MV-4-11 (cell line): ENCODE data around the gene SLC16A8.
"Not testable (repeated sequence)": the region's sequence is repeated elsewhere in the genome, so short reads cannot be mapped to it uniquely, and the experiment has no call there.

Source experiments
- DNase-seq: peaks from one replicate; lab custom pipeline; 2025; lab: John Stamatoyannopoulos, UW

Gene SLC16A8

DNA sequence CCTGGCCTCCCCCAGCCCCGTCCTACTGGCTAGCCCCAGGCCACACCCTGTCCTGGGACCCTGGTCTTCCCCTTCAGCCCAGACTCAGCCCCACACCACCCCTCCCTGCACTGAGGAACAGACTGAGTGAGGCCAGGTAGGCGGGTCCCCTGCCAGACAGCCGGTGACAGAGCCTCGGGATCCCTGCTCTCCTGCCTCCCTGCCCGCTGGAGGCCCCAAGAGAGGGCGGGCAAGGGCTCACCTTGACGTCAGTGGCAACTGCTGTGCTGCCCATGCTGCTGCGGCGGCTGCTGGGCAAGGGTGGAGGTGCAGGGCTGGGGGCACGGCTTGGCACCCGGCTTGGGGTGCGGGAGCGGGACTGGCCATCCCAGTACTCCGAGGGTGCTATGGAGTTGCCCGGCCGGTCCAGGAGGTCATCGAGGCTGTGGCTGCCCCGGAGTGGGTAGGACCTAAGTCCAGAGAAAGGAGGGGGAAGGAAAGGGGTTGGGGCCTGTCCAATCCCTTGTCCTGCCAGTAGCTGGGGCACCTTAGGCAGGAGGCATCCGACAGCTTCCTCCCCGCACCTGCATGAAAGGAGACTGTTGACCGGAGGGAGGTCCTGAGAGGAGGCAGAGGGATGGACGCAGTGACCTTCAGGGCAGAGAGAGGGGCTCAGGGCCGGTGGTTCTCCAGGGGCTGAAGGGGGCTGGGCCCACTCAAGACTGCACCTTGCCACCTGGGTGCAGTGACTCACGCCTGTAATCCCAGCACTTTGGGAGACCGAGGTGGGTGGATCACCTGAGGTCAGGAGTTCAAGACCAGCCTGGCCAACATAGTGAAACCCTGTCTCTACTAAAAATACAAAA is 2.2 kb upstream of the SLC16A8 start:
- no peak for DNase-seq

DNA sequence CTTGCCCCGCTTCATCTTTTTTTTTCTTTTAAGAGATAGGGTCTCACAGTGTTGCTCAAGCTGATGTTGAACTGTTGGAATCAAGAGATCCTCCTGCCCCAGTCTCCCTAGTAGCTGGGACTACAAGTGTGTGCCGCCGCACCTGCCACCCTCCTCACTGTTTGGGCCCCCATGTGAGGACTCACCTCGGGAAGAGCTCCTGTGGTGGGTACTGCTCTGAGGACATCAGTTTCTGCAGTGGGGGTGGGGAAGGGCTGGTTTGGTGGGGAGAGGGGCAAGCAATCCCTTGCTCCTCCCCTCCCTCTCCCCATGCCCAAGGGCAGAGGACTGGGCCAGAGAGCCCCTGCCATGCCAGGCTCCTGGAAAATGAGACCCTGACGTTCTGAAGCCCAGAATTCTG is 1.5 kb upstream of the SLC16A8 start:
- no peak for DNase-seq

DNA sequence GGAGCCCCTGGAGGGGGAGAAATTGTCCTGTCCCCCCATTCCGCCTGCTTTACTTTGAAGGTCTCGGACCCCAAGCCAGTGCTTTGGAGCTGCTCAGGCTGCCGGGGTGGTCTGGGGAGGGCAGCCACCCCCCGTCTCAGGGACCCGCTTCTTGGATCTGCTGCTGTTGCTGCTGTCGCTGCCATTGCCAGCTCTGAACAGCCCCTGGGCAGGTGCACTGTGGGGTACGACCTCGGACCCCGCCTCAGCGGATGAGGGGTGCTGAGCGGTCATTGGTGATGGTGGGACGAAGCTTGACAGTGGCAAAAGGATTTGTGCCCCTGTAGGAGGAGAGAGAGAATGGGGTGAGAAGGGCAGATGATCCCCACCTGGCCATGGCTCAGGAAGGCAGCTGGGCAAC is 1.1 kb upstream of the SLC16A8 start:
- no peak for DNase-seq

DNA sequence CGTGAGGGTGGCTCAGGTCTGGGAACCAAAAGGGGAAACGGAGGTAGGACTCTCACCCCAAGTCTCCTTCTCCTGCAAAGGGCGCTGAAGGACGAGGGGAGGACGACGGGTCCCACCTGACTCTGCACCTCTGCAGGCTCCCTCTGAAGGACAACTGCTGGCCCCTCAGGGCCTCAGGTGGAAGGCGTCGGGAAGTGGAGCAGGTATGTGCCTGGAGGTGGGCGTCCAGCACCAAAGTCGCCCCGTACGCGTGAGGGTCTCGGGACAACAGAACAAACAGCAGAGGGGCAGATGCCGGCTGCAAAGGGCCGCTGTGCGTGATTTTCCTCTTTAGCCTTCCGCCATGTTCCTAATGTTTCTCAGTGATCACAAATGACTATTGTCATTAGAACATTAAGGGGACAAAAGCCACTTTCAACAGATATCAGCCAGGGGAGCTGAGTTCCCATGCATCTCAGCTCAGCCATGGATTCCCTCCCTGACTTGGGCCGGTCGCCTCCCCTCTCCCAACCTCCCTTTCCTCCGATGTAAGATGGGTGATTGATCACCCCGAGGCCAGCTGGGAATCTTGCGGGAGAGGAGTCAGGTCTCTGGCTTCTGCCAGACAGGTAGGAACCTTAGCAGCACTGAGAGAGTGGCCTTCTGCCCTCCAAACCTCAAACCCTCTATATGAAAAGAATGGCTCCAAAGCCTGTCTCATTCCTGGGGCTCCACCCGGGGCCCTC is 836 bp downstream of the SLC16A8 start:
- DNase-seq = no peak

DNA sequence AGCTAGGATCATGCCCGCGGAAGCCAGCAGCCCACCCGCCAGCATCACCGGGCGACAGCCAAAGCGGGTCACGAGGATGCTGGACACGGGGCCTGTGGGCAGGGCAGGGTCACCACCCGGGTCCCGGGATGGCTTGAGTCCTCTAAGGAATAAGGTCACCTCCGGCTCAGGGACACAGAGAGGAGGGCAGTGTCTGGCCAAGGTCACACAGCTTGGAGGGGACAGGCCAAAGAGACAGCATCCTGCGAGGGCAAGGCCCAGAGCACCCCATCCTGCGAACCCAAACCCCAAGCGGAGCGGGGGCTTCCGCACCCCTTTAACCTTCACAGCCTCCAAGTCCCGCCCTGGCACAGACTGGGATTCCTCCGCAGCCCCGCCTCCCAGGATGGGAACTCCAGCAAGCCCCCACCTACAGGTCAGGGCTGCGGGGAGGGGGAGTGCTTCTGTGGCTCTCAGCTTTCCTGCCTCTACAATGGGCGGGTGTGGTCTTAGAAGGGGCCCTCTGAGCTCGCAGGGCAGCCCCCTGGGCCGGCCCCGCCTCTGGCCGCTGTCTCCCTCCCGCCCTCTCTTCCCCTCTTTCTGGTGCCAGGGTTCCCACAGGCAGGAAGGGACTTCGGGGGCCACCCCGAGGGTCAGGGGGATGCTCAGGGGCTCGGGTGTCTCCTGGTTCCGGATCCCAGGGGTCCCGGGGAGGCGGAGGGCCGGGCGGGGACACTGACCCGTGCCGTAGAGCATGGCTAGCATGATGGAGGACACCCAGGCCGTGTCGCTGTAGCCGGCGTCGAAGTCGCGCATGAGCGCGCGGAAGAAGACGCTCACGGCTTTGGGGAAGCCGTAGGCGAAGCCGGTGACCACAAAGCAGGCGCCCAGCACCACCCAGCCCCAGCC is 1.8 kb downstream of the SLC16A8 start:
- DNase-seq = no peak

DNA sequence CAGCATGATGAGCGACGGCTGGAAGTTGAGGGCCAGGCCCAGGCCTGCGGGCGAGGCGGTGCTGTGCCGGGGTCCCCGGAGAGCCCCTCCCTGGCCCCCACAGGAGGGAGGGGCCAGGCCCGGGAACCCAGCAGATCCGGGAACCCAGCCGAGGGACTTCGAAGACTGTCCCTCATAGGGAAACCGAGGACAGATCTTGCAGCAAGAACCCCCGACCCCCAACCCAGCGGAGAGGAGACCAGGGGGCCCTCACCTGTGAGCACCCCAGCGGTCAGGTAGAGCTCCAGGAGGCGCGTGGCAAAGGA is 2.4 kb downstream of the SLC16A8 start:
- DNase-seq = no peak

DNA sequence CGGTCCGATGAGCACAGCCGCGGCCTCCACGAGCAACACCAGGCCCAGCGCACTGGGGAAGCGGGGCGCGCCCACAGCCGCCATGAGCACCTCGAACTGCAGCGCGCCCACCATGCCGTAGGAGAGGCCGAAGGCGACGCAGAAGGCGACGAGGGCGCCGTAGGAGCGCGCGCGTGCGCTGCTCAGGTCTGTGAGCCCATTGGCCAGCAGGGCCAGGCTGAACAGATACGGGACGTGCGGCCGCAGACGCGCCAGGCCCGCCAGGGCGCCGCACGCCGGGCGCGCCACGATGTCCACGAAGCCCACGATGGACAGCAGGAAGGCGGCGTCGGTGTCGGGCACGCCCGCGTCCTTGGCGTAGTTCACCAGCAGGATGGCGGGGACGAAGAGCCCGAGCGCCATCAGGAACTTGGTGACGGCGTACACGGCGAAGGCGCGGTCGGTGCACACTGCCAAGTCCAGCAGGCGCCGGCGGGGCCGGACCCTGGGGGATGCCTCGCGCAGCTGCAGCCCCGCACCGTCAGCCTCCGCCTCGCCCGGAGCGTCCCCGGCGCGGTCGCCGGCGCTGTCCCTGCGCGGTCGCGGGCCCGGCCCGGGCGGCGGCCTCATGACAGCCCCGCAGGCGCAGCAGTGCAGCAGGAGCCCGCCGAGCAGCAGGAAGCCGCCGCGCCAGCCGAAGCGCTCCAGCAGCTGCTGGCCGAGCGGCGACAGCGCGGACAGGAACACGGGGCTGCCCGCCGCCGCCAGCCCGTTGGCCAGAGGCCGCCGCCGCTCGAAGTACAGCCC is 2.9 kb downstream of the SLC16A8 start:
- DNase-seq = no peak

DNA sequence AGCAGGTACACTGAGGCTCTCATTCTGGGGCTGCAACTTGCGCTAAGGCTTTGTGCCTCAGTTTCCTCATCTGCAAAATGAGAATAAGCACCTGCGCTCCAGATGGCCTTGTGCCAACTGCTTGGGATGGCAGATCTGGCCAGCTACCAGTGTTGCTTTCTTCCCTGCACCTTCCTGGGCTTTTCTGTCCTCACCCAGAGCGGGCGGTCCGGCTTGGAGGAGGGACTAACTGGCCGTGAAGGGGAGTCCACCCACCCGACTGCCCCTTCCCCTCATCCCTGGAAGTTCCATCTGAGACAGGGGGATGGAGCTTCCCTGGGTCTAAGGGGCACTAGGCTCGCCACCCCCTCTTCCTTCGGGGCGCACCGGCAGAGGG is 3.5 kb downstream of the SLC16A8 start:
- no peak for DNase-seq

DNA sequence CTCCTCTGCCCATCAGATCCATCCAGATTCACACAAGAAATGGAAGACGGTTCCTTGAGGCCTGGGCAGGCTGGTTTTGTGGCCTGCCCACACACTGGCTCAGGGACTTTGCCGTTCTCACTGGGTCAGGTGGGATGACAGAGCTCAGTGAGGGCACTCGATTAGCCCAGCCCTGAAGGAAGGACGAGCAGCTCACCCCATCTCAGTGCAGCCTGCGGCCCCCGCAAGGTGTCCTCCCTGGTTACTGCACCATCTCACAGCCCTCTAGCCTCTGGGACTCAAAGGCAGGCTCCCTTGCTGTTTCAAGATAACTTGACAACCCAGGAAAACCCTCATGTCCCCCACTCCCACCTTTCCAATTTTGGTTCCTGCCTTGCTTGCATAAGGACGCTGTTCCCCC is 4.2 kb downstream of the SLC16A8 start:
- no peak for DNase-seq

DNA sequence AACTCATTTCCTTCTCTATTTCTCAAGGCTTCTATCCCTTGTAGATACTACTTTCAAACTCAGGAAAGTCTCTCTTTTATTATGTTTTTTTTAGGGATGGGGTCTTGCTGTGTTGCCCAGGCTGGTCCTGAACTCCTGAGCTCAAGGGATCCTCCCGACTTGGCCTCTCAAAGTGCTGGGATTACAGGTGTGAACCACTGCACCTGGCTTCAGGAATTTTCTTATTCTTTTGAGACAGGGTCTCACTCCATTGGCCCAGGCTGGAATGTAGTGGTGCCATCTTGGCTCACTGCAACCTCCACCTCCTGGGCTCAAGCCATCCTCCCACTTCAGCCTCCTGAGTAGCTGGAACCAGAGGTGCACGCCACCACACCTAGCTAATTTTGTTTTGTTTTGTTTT is 4.8 kb downstream of the SLC16A8 start:
- DNase-seq = not testable (repeated sequence)

DNA sequence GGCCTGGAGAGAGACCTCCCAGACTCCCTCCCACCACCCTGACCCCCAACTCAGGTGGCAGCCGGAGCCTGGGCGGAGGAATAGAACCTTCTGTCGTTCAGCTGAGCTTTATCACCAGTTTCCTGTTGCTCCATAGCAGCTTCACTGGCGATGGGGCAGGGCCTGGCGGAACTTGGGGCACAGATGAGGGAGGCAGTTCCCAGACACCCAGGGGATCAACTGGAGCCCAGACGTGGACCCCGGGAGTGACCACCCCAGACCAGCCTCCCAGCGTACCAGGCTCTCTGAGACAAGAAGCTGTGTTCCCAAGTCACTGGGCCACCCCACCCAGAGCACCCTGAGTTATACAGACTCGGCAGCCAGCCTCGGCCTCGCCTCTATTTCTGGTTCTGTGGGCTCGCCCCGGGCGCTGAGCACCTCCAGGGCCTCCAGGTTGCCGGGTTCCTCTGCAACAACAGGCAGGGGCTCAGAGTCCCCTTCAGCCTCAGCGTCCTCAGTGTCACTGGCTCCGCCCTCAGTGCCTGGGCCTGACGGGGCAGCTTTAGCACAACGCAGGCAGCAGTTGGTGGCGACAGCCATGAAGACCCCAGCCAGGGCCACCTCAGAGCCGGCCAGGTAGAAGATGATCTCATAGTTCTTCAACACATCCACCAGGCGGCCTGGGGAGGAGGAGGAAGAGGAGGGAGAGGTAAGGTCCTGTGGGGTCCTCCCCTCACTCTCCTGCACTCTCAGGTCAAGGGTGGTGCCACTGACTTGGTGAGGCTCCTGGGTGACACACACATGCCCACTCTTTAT is 5.7 kb downstream of the SLC16A8 start:
- DNase-seq = no peak

DNA sequence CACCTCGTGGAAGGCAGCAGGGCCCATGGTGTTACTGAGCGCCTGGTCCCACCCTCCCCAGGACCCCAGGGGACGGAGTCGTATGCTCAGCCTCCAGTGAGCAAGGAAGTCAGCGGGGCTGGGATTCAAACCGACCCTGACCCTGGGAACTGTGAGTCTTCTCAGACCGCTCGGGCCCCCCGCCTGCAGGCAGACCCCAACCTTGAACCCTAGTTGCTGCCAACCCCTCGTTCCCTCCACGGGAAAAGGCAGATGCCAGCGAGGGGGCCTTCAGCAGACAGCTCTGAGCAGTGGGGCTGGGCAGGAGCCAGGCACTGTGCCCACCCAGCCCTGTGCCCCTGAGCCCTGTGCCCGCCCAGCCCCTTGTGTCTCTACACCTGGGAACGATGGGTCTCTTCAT is 6.4 kb downstream of the SLC16A8 start:
- no peak for DNase-seq

DNA sequence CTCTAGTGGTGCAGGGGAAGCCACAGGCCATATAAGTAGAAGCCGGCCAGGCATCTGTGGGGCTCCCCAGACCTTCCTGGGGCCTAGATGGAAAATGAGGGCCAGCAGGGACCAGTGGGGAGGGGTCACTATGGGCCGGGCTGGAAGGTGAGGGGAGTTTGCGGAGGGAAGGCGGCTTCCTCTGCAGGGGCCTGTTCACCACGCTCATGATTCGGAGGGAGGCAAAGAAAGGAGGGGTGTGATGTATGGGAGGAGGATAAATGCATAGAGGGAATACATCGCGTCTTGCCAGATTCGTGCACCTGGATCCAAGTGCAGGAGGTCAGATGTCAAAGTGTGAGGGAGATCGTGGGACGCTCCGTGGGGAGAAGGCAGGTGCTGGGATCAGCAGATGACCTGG is 6.9 kb downstream of the SLC16A8 start:
- no peak for DNase-seq

DNA sequence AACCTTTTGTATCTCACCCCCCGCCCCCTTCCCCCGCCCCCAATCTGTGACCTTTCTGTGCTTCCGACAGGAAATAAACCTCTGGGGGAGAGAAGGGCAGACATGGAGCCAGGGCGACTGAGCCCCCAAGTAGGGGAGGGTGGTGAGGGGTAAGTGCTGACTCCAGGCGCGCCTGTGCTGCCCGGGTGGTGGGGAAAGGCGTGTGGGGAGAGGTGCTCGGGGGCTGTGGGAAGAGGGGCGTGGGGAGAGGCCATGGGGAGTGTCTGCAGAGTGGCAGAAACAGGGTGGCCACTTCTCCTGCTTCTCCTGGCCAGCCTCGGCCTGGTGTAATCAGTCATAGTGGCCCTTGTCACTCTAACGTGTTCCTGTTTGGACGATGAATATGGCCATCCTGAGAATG is 8.0 kb downstream of the SLC16A8 start:
- no peak for DNase-seq

DNA sequence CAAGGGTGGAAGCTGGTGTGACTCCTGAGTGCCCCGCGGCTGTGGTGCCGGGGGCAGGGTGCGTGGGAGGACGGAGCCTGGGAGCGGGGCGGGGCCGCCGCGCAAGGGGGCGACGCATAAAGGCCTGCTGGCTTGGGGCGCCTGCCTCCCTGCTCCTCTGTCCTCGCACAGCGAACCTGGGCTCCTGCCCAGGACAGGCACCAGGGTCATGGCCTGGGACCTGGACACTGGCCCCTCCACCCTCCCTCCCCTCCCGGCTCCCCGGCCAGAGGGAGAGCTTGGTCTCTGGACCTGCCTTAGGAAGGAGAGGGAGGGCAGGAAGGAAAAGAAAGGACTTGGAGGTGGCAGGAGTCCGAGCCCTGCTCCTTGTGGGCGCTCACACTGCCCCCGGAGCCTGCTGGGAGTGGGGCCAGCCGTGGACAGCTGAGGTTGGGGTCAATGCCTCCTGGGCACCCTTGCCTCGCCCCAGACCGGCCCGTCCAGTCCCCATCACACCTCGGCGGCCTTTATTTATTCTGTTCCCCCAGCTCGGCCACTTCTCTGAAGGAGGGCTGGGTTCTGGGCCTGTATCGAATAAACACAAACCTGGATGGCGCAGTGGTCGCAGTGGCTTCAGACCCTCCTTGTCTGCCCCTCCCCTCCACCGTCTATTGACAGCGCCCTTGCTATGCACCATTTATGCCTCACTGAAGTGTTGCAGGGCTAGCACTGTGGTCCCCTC is 8.7 kb downstream of the SLC16A8 start:
- no peak for DNase-seq

DNA sequence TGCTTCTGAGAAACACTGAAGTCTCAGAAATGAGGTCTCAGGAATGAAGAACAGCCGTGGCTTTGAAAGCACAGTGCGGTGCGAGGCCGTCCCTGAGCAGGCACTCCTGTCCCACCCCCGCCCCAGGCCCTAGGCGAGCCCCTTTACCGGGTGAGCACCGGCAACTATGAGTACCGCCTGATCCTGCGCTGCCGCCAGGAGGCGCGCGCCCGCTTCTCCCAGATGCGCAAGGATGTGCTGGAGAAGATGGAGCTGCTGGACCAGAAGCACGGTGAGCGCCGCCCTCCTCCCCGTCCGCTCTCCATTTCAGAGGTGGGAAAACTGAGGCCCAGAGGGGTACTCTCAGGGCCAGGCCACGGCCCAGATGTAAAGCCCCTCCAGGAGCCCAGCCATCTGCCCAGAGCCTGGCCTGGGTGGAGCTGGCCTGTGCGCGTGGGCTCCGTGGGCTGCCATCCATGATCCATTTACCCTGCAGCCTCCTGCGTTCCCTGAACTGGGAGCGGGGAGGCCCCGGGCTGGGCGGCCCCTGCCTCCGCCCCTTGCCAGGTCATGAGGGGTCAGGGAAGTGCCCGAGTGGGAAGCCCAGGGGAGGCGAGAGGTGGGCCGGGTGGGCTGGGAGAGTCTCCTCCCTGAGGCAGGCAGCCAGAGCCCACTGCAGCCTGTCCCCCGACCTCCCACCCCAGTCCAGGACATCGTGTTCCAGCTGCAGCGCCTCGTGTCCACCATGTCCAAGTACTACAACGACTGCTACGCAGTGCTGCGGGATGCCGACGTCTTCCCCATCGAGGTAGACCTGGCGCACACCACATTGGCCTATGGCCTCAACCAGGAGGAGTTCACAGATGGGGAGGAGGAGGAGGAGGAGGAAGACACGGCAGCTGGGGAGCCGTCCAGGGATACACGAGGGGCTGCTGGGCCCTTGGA is 9.5 kb downstream of the SLC16A8 start:
- DNase-seq = no peak

DNA sequence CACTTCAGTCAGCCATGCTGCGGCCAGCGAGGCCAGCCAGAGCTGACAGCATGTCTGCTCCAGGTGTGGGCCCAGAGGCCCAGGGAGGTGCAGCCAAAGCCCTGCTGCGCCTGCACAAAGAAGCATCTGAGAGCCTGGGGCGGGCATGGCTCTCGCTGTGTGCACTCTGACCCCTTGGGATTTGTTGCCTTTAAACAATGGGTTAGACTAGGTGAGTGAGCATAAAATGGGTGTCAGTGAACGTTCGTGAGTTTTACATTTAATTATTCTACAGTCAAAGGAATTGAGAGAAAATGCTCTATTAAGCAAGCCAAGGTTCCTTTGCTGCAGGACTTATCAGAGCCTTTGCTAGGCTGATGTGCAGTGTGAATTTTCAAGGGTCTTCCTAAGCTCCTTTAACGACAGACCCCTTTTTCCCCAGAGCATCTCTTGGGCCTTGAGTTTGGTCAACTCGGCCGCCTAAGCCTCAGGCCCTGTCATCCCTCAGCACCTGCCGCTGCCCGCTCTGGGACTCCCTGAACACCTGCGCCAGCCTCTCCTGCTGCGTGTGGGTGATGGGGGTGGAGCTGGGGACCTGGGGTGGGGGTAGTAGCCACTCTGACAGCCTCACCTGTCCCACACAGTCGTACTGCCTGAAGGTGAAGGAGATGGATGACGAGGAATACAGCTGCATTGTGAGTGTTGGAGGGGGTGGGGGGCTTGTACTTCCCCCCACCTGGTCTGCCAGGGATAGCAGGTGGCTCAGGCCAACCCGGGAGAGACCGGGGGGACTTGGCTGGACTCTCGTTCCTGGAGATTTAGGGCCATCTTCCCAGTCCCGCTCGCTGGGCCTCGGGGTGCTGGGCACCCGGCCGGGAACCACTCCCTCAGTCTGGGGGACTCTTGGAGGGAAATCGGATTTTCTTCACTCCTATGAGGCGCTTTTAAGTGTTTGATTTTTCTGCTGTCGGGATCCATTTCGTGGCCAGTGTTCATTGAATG is 10.5 kb downstream of the SLC16A8 start:
- DNase-seq = no peak
